ENCODE measurements around the gene SCOC.

Gene SCOC

GRCh38 chr4:140333523-140333922, 39.9 kb upstream of the SCOC start:
- in situ Hi-C loops (cut with HindIII; ENCODE audit: low sequenced_read_pairs) = no loop called here
- DNase-seq (ENCODE audit: low read depth, low spot score) = no peak
- no peak overlapping the region for H3K4me3 ChIP-seq (ENCODE audit: low read depth, low read length)
- TF ChIP-seq CTCF (IDR thresholded peaks at IDR 0.05; ENCODE audit: low read depth, low read length) = no peak

GRCh38 chr4:140335076-140335475, 38.4 kb upstream of the SCOC start:
- H3K4me3 ChIP-seq (ENCODE audit: low read depth, low read length) = no peak overlapping the region
- peak; percentile 46 for DNase-seq (ENCODE audit: low read depth, low spot score)
- TF ChIP-seq CTCF (IDR thresholded peaks at IDR 0.05; ENCODE audit: low read depth, low read length) = no peak
- in situ Hi-C loops (cut with HindIII; ENCODE audit: low sequenced_read_pairs) = no loop called here

- in situ Hi-C loops (cut with HindIII; ENCODE audit: low sequenced_read_pairs) = no loop called here
- H3K4me3 ChIP-seq (ENCODE audit: low read depth, low read length) = no peak overlapping the region
- DNase-seq (ENCODE audit: low read depth, low spot score) = no peak
- TF ChIP-seq CTCF (IDR thresholded peaks at IDR 0.05; ENCODE audit: low read depth, low read length) = no peak
These were observed 36.7 kb upstream of the SCOC start for GRCh38 chr4:140336730-140337129.

- no peak overlapping the region for H3K4me3 ChIP-seq (ENCODE audit: low read depth, low read length)
These were observed 30.8 kb upstream of the SCOC start for GRCh38 chr4:140342620-140343019.

GRCh38 chr4:140343303-140343702, 30.1 kb upstream of the SCOC start:
- DNase-seq (ENCODE audit: low read depth, low spot score) = no peak
- no peak for TF ChIP-seq CTCF (IDR thresholded peaks at IDR 0.05; ENCODE audit: low read depth, low read length)

More at GRCh38 chr4:140342620-140343019, 30.8 kb upstream of the SCOC start:
- DNase-seq (ENCODE audit: low read depth, low spot score) = no peak
- in situ Hi-C loops (cut with HindIII; ENCODE audit: low sequenced_read_pairs) = no loop called here
- no peak for TF ChIP-seq CTCF (IDR thresholded peaks at IDR 0.05; ENCODE audit: low read depth, low read length)

GRCh38 chr4:140344101-140344500, 29.3 kb upstream of the SCOC start:
- no peak for DNase-seq (ENCODE audit: low read depth, low spot score)
- no peak overlapping the region for H3K4me3 ChIP-seq (ENCODE audit: low read depth, low read length)
- TF ChIP-seq CTCF (IDR thresholded peaks at IDR 0.05; ENCODE audit: low read depth, low read length) = no peak
- in situ Hi-C loops (cut with HindIII; ENCODE audit: low sequenced_read_pairs) = no loop called here

More at GRCh38 chr4:140343303-140343702, 30.1 kb upstream of the SCOC start:
- in situ Hi-C loops (cut with HindIII; ENCODE audit: low sequenced_read_pairs) = no loop called here
- no peak overlapping the region for H3K4me3 ChIP-seq (ENCODE audit: low read depth, low read length)

GRCh38 chr4:140344621-140345020, 28.8 kb upstream of the SCOC start:
- no peak for TF ChIP-seq CTCF (IDR thresholded peaks at IDR 0.05; ENCODE audit: low read depth, low read length)
- in situ Hi-C loops (cut with HindIII; ENCODE audit: low sequenced_read_pairs) = no loop called here
- DNase-seq (ENCODE audit: low read depth, low spot score) = no peak
- H3K4me3 ChIP-seq (ENCODE audit: low read depth, low read length) = no peak overlapping the region

Data from astrocyte of the spinal cord (primary cell).